ENCODE measurements around the gene MAMLD1.

GRCh38 chrX:150544835-150545770, 182.0 kb downstream of the MAMLD1 start:
- TF ChIP-seq CTCF (IDR thresholded peaks at IDR 0.05; ENCODE audit: low read depth, low read length, poor library complexity, severe bottlenecking) (no peak), EZH2phosphoT487 (IDR thresholded peaks at IDR 0.05; ENCODE audit: borderline replicate concordance, low read length) (no peak)
